ENCODE measurements around the gene SLC25A31. TPM values are rescaled to one million over a fixed set of nuclear protein-coding genes. Genes with fewer than 3 reads are reported as not detected.

SLC25A31 gene
- total RNA-seq, 1 donor: not detected

Other genes with a start within 250 kb of the SLC25A31 start
- gene INTU, start 97.4 kb upstream of the SLC25A31 start, total RNA-seq: 3.0 TPM
- gene HSPA4L, start 51.9 kb downstream of the SLC25A31 start, total RNA-seq: 1.1 TPM
- gene PLK4, start 150.5 kb downstream of the SLC25A31 start, total RNA-seq: 2.7 TPM
- 14.0 TPM for gene MFSD8, start 234.8 kb downstream of the SLC25A31 start, total RNA-seq
- gene ABHD18, start 235.0 kb downstream of the SLC25A31 start, total RNA-seq: 7.5 TPM

Measured in hematopoietic multipotent progenitor cell (in vitro differentiated cells).